C4-2B (cell line): ENCODE data around the gene CFAP65.

Experiments used
- CTCF ChIP-seq: fragments of 450-650 bp; conservative IDR thresholded peaks from 2 replicates; pipeline ENCODE4 v1.5.1; 2017; ENCODE audit warnings: mild to moderate bottlenecking
- ZFX ChIP-seq: fragments of 450-650 bp; IDR thresholded peaks from 2 replicates; pipeline ENCODE4 v1.6.1; 2017

GRCh38 chr2:218983934-218984238 is 57.4 kb downstream of the CFAP65 start:
- TF ChIP-seq CTCF (no peak), ZFX (no peak; the same call in 1 of the 2 replicates)
